Fibroblast of upper back skin (primary cell): Measurements from ENCODE around the gene TNFRSF8.

Experiments
- DNase-seq: peaks from one replicate; pipeline ENCODE4 v3.0.0-alpha.2; 2013

TNFRSF8 gene

GRCh38 chr1:12177156-12177998, 114.3 kb downstream of the TNFRSF8 start:
- no peak for DNase-seq

DNA sequence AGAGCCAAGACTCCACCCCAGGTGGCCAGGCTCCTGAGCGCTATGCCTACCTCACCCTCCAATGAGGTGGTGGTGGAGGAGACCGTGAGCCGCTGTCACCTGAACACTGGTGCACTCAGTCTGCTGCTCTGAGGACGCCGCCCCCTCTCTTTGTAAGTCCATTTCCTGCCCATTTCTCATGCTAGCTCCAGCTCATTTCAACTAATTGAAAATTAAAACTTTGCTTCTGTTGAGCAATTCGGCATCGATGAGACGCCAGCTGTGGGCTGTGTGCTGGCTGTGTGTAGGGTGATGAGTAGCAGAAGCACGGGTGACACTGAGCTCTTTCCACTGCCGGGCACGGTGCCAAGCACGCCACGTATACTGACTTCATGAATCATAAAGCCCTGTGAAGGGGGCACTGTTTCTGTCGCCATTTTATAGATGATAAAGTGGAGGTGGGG, 114.9 kb downstream of the TNFRSF8 start:
- peak; percentile 83 for DNase-seq

GRCh38 chr1:12178511-12178910, 115.4 kb downstream of the TNFRSF8 start:
- DNase-seq = no peak

- DNase-seq = peak; percentile 61
Observed at GRCh38 chr1:12179111-12179519, 116.0 kb downstream of the TNFRSF8 start.

GRCh38 chr1:12179676-12180075, 116.6 kb downstream of the TNFRSF8 start:
- no peak for DNase-seq

GRCh38 chr1:12180315-12180714, 117.2 kb downstream of the TNFRSF8 start:
- no peak for DNase-seq

- no peak for DNase-seq
Observed at GRCh38 chr1:12180903-12181302, 117.8 kb downstream of the TNFRSF8 start.

- no peak for DNase-seq
Observed at GRCh38 chr1:12181568-12181967, 118.5 kb downstream of the TNFRSF8 start.

- no peak for DNase-seq
Observed at GRCh38 chr1:12182410-12182984, 119.4 kb downstream of the TNFRSF8 start.

DNA sequence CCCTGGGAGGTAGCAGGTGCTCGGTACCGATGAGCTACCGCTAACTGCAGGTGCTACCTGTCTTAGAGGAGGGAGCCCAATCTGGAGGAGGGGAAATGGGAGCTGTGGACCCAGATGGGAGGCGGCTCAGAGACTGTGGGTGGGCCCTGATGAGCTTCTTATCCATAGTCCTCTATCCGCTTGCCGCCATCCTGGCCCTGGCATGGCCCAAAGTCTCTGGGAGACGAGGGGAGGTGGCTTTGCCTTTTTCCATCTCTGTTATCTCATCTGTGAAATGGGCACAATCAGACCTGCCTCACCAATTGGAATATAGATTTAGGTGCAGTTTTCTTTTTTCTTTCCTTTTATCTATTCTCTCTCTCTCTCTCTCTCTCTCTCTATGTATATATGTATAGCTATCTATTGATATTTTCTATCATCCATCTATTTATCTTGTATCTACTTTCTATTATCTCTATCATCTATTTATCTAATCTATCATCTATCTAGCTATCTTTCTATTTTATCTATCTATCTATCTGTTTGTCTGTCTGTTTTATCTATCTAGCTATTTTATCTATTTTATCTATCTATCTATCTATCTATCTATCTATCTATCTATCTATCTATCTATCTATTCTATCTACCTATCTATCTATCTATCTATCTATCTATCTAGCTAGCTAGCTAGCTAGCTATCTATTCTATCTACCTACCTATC, 120.1 kb downstream of the TNFRSF8 start:
- no peak for DNase-seq

DNA sequence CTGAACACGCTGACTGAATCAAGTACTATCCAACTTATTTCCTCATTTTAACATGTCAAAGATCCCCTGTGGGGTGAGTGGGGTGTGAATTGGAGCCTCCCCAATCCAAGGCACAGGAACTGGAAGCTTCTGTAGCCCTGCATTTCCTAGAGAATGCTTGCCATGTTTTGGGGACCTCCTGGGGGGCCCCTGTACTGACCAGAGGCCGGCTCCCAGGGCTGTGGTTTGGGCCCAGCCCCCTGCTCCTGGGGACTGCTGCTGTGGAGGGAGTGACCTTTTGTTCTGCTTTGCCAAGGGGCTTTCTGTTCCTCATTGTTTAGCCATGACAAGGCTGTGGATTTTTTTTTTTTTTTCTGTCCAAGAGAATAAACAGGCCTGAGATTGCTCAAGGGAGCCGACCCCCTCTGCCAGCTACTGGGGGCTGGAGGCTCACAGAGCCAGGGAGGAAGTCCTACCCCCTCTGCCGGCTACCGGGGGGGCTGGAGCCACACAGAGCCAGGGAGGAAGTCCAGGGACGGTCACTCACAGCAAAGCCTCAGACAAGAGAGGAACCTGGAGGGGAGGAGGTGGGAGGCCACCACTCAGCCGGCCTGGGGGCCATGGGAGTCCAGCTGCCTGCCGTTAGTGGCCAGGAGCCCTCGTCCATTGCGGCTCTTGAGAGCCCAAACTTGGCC, 121.0 kb downstream of the TNFRSF8 start:
- peak; percentile 78 for DNase-seq

GRCh38 chr1:12185036-12185917, 122.2 kb downstream of the TNFRSF8 start:
- no peak for DNase-seq

GRCh38 chr1:12185918-12186678, 123.0 kb downstream of the TNFRSF8 start:
- DNase-seq = no peak

DNA sequence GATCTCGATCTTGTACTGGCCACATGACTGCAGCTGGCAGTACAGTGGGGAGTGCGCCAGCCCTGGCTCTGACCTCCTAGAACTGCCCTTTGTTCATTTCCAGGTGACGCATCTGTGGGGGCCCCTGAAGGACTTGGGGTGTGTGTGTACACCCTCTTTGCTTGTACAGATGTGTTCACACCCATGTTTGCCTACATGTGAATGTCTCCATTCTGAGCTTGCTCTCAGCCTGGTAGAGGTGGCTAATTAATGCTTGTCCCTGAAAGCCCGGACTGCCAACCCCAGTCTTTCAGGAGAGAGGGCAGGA, 123.5 kb downstream of the TNFRSF8 start:
- no peak for DNase-seq

- no peak for DNase-seq
Observed at GRCh38 chr1:12188115-12188514, 125.0 kb downstream of the TNFRSF8 start.

- no peak for DNase-seq
Observed at GRCh38 chr1:12188657-12189327, 125.7 kb downstream of the TNFRSF8 start.

GRCh38 chr1:12189328-12189682, 126.2 kb downstream of the TNFRSF8 start:
- DNase-seq = no peak

DNA sequence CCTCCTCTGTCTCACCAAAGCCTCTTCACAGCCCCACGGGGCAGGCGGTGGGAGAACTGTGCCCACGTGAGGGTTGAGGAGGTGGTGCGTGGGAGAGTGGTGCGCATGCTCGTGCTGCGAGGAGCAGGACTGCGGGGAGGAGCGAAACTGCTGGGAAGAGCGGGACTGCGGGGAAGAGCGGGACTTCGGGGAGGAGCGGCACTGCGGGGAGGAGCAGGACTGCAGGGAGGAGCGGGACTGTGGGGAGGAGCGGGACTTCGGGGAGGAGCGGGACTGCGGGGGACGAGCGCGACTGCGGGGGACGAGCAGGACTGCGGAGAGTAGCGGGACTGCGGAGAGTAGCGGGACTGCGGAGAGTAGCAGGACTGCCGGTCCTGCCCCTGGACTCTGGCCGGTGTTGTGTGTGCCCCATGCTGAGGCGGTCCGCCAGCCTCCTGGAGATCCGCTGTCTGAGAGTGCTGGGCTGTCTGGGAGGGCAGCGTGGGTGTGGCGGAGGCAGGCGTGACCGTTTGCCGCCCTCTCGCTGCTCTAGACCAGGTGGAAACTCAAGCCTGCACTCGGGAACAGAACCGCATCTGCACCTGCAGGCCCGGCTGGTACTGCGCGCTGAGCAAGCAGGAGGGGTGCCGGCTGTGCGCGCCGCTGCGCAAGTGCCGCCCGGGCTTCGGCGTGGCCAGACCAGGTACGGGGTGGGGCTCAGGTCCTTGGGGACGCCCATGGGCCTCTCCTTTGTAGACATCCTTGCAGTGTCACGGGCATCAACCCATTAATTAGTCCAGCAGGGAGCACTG, 128.3 kb downstream of the TNFRSF8 start:
- DNase-seq = no peak
